Heart left ventricle (tissue), 16 donors: ENCODE results near the gene TNS4. TPM values are rescaled to one million over a fixed set of nuclear protein-coding genes. Genes with fewer than 3 reads are reported as not detected.

ENCODE experiments used
- ATAC-seq, 4 donors: fragments of 200-7000 bp; cut with Tn5 transposase; one replicate each; pipeline ENCODE4 v1.9.1; 2020 to 2022; ENCODE audit warnings: moderate library complexity in 4 of 4, mild to moderate bottlenecking in 3 of 4, moderate number of reproducible peaks in 1 of 4
- DNase-seq, 5 donors: peaks; one replicate each; pipeline ENCODE4 v3.0.0-alpha.2; 2020
- H3K27ac ChIP-seq, 12 donors: fragments of 200-600 bp; sonication (generic) in 4 of 12; one replicate each; pipeline versions ENCODE4 v1.5.0 to v1.8.0; 2016 to 2022; ENCODE audit warnings: mild to moderate bottlenecking in 2 of 12
- H3K27me3 ChIP-seq, 9 donors: fragments of 200-600 bp; sonication (generic) in 2 of 9; one replicate each; pipeline versions ENCODE4 v1.5.1 to v1.8.0; 2016 to 2022; ENCODE audit warnings: mild to moderate bottlenecking in 3 of 9
- H3K36me3 ChIP-seq, 9 donors: fragments of 200-600 bp; sonication (generic) in 2 of 9; one replicate each; pipeline versions ENCODE4 v1.5.0 to v1.8.0; 2018 to 2022; ENCODE audit warnings: mild to moderate bottlenecking in 2 of 9
- H3K4me1 ChIP-seq, 12 donors: fragments of 200-600 bp; sonication (generic) in 4 of 12; one replicate each; pipeline versions ENCODE4 v1.5.0 to v1.8.0; 2016 to 2022; ENCODE audit warnings: mild to moderate bottlenecking in 3 of 12
- H3K4me3 ChIP-seq, 12 donors: fragments of 200-600 bp; sonication (generic) in 4 of 12; one replicate each; pipeline versions ENCODE4 v1.5.0 to v1.8.0; 2017 to 2022; ENCODE audit warnings: mild to moderate bottlenecking in 9 of 12, moderate library complexity in 4 of 12
- H3K9me3 ChIP-seq, 12 donors: fragments of 200-600 bp; sonication (generic) in 4 of 12; one replicate each; pipeline versions ENCODE4 v1.5.0 to v1.8.0; 2016 to 2022; ENCODE audit warnings: mild to moderate bottlenecking in 1 of 12
- POLR2A ChIP-seq, 2 donors: fragments of 450-650 bp; IDR thresholded peaks; one replicate each; pipeline ENCODE4 v1.6.1; 2017; ENCODE audit warnings: antibody characterized with exemption in 2 of 2, mild to moderate bottlenecking in 2 of 2, moderate library complexity in 2 of 2
- WGBS, 4 donors: extraction: QIAGEN DNeasy Blood & Tissue Kit in 2 of 4; methylation state at CpG; one replicate each; pipeline versions ENCODE4 v1.1.5 to v1.1.7; 2013 to 2018; 5-methylcytosine and 5-hydroxymethylcytosine counted together
- intact Hi-C, 10 donors: fragments of 100-400 bp; cut with DNase I; formaldehyde crosslinking; loops; one replicate each; pipeline versions ENCODE4 v1.11.1 to v1.14.2; 2022
- polyA plus RNA-seq, 2 donors: library from polyadenylated mRNA; stranded (reverse); fragments of 200-250 nt; gene quantifications; one replicate each; pipeline ENCODE4 v1.2.3, GENCODE V29; 2013
- total RNA-seq, 9 donors: library from RNA; depleted of rRNA in 2 of 9; stranded (reverse); fragments of >200 nt in 2 of 9; fragmentation: NEBNext Ultra II Directional in 3 of 9; extraction: Animal tissue kit (Norgen Biotek cat#: 25700) in 3 of 9; gene quantifications; one replicate each; pipeline versions ENCODE4 v1.1.0 to v1.2.4, GENCODE V29; 2016 to 2023
- TF ChIP-seq, protein P1 (sequence below), 12 donors: fragments of 200-600 bp; sonication (generic) in 4 of 12; IDR thresholded peaks; one replicate each; pipeline versions ENCODE4 v1.5.0 to v1.8.0; 2018 to 2022; ENCODE audit warnings: antibody characterized with exemption in 12 of 12, mild to moderate bottlenecking in 5 of 12
- donor health status: ischemic (EF 13 %, LVEDD 7.1; RV severe dilation, severe dysfunction).
- donor health status: healthy with polysubstance abuse.
- donor health status: DM: no; HTN: yes; CAD: no.
- donor health status: DM: no; HTN: no; CAD: no.
- donor health status: ischemic (EF 25% LVEDD 6.9; RV normal size, moderate dysfunction).
- donor health status: ischemic (EF 25% LVEDD 5.7; RV mildly dilated, moderate dysfunction).
- donor health status: healthy.
- donor health status: DM: yes; HTN: yes; CAD: no.
- donor health status: ischemic (EF 35%, LVEDD 5.7; RV mildly dilated, moderate dysfunction).
- donor health status: nonischemic (EF 11% LVEDD 7.7; RV severe dilation, severe dysfunction).
- donor health status: DM: yes; HTN: yes; CAD: no.
- donor health status: PGD.
- donor health status: ischemic (EF 29% LVEDD 5.4; RV normal size, mild dysfunction).
- donor health status: nonischemic (EF 23%, LVEDD 6.1; RV moderate dilation, normal function).

The TNS4 gene
- total and polyA plus RNA-seq, 11 donors, result 0.16 to 0.91 TPM; not detected in 9

- H3K27ac ChIP-seq, result peak overlapping the region; percentile 56 to 98 (median 92)
- WGBS, 4 donors, result 54 to 66% (median 64%) methylated on average over 4 of the region's 4 CpGs
- H3K4me1 ChIP-seq, result peaks cover 15 to 87% (median 70%) of the 10 kb centered on the region in 12 donors
- H3K36me3 ChIP-seq, result peaks cover 0 to 11% (median 1%) of the 10 kb centered on the region in 9 donors
- no peak for TF ChIP-seq POLR2A (IDR thresholded peaks at IDR 0.05)
- TF ChIP-seq, protein P1, sequence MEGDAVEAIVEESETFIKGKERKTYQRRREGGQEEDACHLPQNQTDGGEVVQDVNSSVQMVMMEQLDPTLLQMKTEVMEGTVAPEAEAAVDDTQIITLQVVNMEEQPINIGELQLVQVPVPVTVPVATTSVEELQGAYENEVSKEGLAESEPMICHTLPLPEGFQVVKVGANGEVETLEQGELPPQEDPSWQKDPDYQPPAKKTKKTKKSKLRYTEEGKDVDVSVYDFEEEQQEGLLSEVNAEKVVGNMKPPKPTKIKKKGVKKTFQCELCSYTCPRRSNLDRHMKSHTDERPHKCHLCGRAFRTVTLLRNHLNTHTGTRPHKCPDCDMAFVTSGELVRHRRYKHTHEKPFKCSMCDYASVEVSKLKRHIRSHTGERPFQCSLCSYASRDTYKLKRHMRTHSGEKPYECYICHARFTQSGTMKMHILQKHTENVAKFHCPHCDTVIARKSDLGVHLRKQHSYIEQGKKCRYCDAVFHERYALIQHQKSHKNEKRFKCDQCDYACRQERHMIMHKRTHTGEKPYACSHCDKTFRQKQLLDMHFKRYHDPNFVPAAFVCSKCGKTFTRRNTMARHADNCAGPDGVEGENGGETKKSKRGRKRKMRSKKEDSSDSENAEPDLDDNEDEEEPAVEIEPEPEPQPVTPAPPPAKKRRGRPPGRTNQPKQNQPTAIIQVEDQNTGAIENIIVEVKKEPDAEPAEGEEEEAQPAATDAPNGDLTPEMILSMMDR (IDR thresholded peaks at IDR 0.05), result no peak
- no peaks in the 10 kb centered on the region for H3K9me3 ChIP-seq
- ATAC-seq, result no peak
- DNase-seq, result no peak
- no peaks in the 10 kb centered on the region for H3K27me3 ChIP-seq
- H3K4me3 ChIP-seq, result peak overlapping the region in 11 of 12 donors; percentile 23 to 92 (median 74)
- intact Hi-C loops, result no loop called here
Observed at GRCh38 chr17:40447806-40448205, 53.6 kb downstream of the TNS4 start.

- TF ChIP-seq POLR2A (IDR thresholded peaks at IDR 0.05), result no peak
- TF ChIP-seq, protein P1 (IDR thresholded peaks at IDR 0.05), result no peak
- peaks cover 0 to 5% (median 0%) of the 10 kb centered on the region in 9 donors for H3K36me3 ChIP-seq
- intact Hi-C loops, result no loop called here
- DNase-seq (peak in 4 of 5 donors; percentile 45 to 59 (median 54)), ATAC-seq (peak; percentile 20 to 56 (median 37))
- peak overlapping the region; percentile 56 to 98 (median 92) for H3K27ac ChIP-seq
- no peaks in the 10 kb centered on the region for H3K9me3 ChIP-seq
- peaks cover 15 to 88% (median 67%) of the 10 kb centered on the region in 12 donors for H3K4me1 ChIP-seq
- WGBS, 4 donors, result 32 to 61% (median 45%) methylated on average over 8 of the region's 8 CpGs
- H3K27me3 ChIP-seq, result no peaks in the 10 kb centered on the region
- peak overlapping the region; percentile 7 to 92 (median 74) for H3K4me3 ChIP-seq
Observed at GRCh38 chr17:40447148-40447644, 54.2 kb downstream of the TNS4 start.

GRCh38 chr17:40445751-40446468, 55.5 kb downstream of the TNS4 start:
- 44 to 63% (median 60%) methylated on average over 11 of the region's 11 CpGs for WGBS, 4 donors
- DNase-seq (no peak), ATAC-seq (no peak)
- Histone ChIP-seq H3K4me1 (peaks cover 8 to 78% (median 58%) of the 10 kb centered on the region in 12 donors), H3K27ac (peak overlapping the region; percentile 86 to 98 (median 96)), H3K9me3 (no peaks in the 10 kb centered on the region), H3K4me3 (peak overlapping the region; percentile 33 to 92 (median 74)), H3K27me3 (no peaks in the 10 kb centered on the region), H3K36me3 (no peaks in the 10 kb centered on the region)
- intact Hi-C loops, result no loop called here
- TF ChIP-seq, protein P1 (IDR thresholded peaks at IDR 0.05), result no peak
- TF ChIP-seq POLR2A (IDR thresholded peaks at IDR 0.05), result no peak
